ENCODE data around the gene TSPO. TPM values are rescaled to one million over a fixed set of nuclear protein-coding genes. Genes with fewer than 3 reads are reported as not detected.

TSPO gene
- total and polyA plus RNA-seq, 2 of the 8 experiments (the other 6 are each of a cell fraction or from before 2014, with no cell fraction given): 19.9 to 51.5 TPM

DNA sequence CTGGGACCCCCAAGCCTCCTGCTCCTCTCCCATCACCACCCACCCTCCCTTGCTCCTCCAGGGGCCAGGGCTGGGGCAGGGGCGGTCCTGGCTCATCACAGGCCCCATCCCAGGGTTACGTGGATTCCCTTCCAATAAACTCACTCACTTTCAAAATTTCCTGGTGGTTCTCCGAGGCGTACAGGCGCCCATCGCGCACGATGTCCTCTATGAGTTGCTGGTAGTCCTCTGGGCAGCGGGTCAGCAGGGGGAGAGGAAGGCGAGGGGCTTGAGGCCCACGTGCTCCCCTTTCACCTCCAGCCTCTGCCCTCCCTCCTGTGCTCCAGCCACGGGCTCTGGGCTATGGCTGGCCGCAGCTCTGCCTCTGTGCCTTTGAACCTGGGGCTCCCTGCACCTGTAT is 56.0 kb downstream of the TSPO start:
- Histone ChIP-seq H2BK12ac (ENCODE audit: low read depth, low read length) (no peak overlapping the region), H3K14ac (ENCODE audit: insufficient read length) (no peak overlapping the region), H3K79me2 (ENCODE audit: control insufficient read depth in 1 of 2, insufficient read depth in 2 of 2, low read length in 2 of 2) (no peaks in the 10 kb centered on the region), H3K4me1 (replicated peaks in 1 of 4; ENCODE audit: control insufficient read depth in 3 of 4, insufficient read depth in 4 of 4, low read length in 3 of 4) (peaks cover 2 to 11% (median 4%) of the 10 kb centered on the region in 4 experiments; a peak in 6 of 7 replicates), H3K9me3 (ENCODE audit: insufficient read depth in 2 of 2, low read depth in 1 of 2, low read length in 1 of 2) (no peaks in the 10 kb centered on the region), H3K23ac (ENCODE audit: insufficient read length) (no peak overlapping the region), H3K4me2 (ENCODE audit: insufficient read depth in 1 of 2, low read depth in 2 of 2, low read length in 2 of 2) (no peak overlapping the region), H3K36me3 (ENCODE audit: control insufficient read depth in 2 of 4, insufficient read depth in 4 of 4, low read length in 3 of 4) (no peaks in the 10 kb centered on the region), H3K27ac (ENCODE audit: low read depth, low read length) (no peak overlapping the region), H2AFZ (ENCODE audit: low read length) (no peak overlapping the region), H3K18ac (ENCODE audit: extremely low read depth, low read length) (no peak overlapping the region), H3K4ac (replicated peaks; ENCODE audit: insufficient read length, low read depth, low read length) (no peak overlapping the region), H2BK15ac (ENCODE audit: low read length) (no peak overlapping the region), H3K79me1 (ENCODE audit: low read depth, low read length) (no peaks in the 10 kb centered on the region), H4K8ac (ENCODE audit: extremely low read depth, insufficient read depth, low read length) (no peak overlapping the region; the same call in 1 of the 2 replicates), H3K56ac (replicated peaks; ENCODE audit: insufficient read length, low read depth, low read length) (no peak overlapping the region), H2BK120ac (replicated peaks; ENCODE audit: low read depth, low read length) (no peak overlapping the region), H3K9ac (replicated peaks in 1 of 4; ENCODE audit: extremely low read depth in 1 of 4, low read depth in 3 of 4, low read length in 3 of 4) (no peak overlapping the region), H3K27me3 (replicated peaks in 1 of 4; ENCODE audit: control insufficient read depth in 3 of 4, extremely low read depth in 1 of 4, insufficient read depth in 3 of 4, low read length in 3 of 4) (no peaks in the 10 kb centered on the region), H3K23me2 (ENCODE audit: low read depth, low read length) (peaks cover 9% of the 10 kb centered on the region; the same call in 1 of the 2 replicates), H2AK5ac (ENCODE audit: low read depth, low read length) (no peak overlapping the region), H2BK5ac (ENCODE audit: low read depth, low read length) (no peak overlapping the region), H4K20me1 (replicated peaks in 1 of 2; ENCODE audit: control insufficient read depth in 1 of 2, insufficient read depth in 2 of 2, low read length in 2 of 2) (peaks cover 0 to 8% of the 10 kb centered on the region in 2 experiments), H4K91ac (replicated peaks; ENCODE audit: insufficient read length, low read length) (no peak overlapping the region), H2BK20ac (ENCODE audit: low read length) (no peak overlapping the region), H4K5ac (ENCODE audit: insufficient read length, low read depth, low read length) (no peak overlapping the region), H3K4me3 (ENCODE audit: extremely low read depth in 1 of 4, insufficient read depth in 2 of 4, low read depth in 3 of 4, low read length in 4 of 4) (no peak overlapping the region)
- DNase-seq (ENCODE audit: low read depth in 1 of 2, low spot score in 2 of 2) (no peak), FAIRE-seq (no peak)
- CTCF ChIA-PET (ENCODE audit: partially characterized antibody): interaction anchor here (1.2 to 16.7 kb wide), 4 partner anchors 10 to 139 kb away, joined by 3 to 186 read pairs (median 7); no protein-coding TSS in a partner anchor
- 97% methylated on average over 11 of the region's 13 CpGs; no CpG with 5 or more reads in 1 of the 2 experiments for WGBS, 2 experiments (ENCODE audit: extremely low coverage in 1 of 2, insufficient coverage in 1 of 2, insufficient read length in 1 of 2, insufficient replicate concordance in 2 of 2, low coverage in 1 of 2, low lambda C conversion rate in 2 of 2, missing lambda C conversion rate in 1 of 2)
- POLR2A ChIA-PET (ENCODE audit: partially characterized antibody): no interaction called here
- no peak for TF ChIP-seq KDM4A (IDR thresholded peaks at IDR 0.05; ENCODE audit: low read depth, low read length, severe bottlenecking)
- no peak for TF ChIP-seq FOSL1 (IDR thresholded peaks at IDR 0.05; ENCODE audit: insufficient read depth, low read depth, low read length)
- no peak for TF ChIP-seq JUN (IDR thresholded peaks at IDR 0.05; ENCODE audit: low read depth, low read length)
- no peak for TF ChIP-seq CEBPB (IDR thresholded peaks at IDR 0.05; ENCODE audit: low read depth, low read length)
- no peak for TF ChIP-seq CREB1 (IDR thresholded peaks at IDR 0.05)
- no peak for TF ChIP-seq TBP (IDR thresholded peaks at IDR 0.05; ENCODE audit: low read depth, low read length)

Data from H1 (cell line).